Pulmonary artery endothelial cell (primary cell): ENCODE measurements around the gene ZFAND3. TPM values are rescaled to one million over a fixed set of nuclear protein-coding genes. Genes with fewer than 3 reads are reported as not detected.
"Not testable (repeated sequence)": the region's sequence is repeated elsewhere in the genome, so short reads cannot be mapped to it uniquely, and the experiment has no call there.

Experiments used
- DNase-seq: peaks from one replicate; pipeline ENCODE4 v3.0.0-alpha.2; 2011; ENCODE audit warnings: low read depth, low spot score
- total RNA-seq: library from RNA; depleted of rRNA; stranded (reverse); fragments of >200 nt; gene quantifications from 2 replicates; pipeline ENCODE4 v1.2.3, GENCODE V29; 2014

ZFAND3 gene
- total RNA-seq, 1 donor from 2014 or later = 23.5 TPM

GRCh38 chr6:38043259-38043753, 223.8 kb downstream of the ZFAND3 start:
- no peak for DNase-seq

- DNase-seq = no peak
Observed at GRCh38 chr6:38045701-38046305, 226.3 kb downstream of the ZFAND3 start.

GRCh38 chr6:38047562-38047961, 228.0 kb downstream of the ZFAND3 start:
- no peak for DNase-seq

GRCh38 chr6:38049861-38050397, 230.4 kb downstream of the ZFAND3 start:
- DNase-seq = not testable (repeated sequence)

- DNase-seq = no peak
Observed at GRCh38 chr6:38051819-38052434, 232.4 kb downstream of the ZFAND3 start.

- DNase-seq = no peak
Observed at GRCh38 chr6:38054527-38055202, 235.1 kb downstream of the ZFAND3 start.

GRCh38 chr6:38055203-38055589, 235.7 kb downstream of the ZFAND3 start:
- no peak for DNase-seq

- DNase-seq = no peak
Observed at GRCh38 chr6:38056361-38056760, 236.8 kb downstream of the ZFAND3 start.

GRCh38 chr6:38057994-38058393, 238.5 kb downstream of the ZFAND3 start:
- no peak for DNase-seq

GRCh38 chr6:38062066-38062465, 242.5 kb downstream of the ZFAND3 start:
- DNase-seq = no peak

- no peak for DNase-seq
Observed at GRCh38 chr6:38063973-38064372, 244.4 kb downstream of the ZFAND3 start.

- no peak for DNase-seq
Observed at GRCh38 chr6:38064431-38064830, 244.9 kb downstream of the ZFAND3 start.

GRCh38 chr6:38065734-38066305, 246.3 kb downstream of the ZFAND3 start:
- DNase-seq = no peak

GRCh38 chr6:38067263-38067980, 247.9 kb downstream of the ZFAND3 start:
- DNase-seq = no peak

GRCh38 chr6:38068854-38069590, 249.5 kb downstream of the ZFAND3 start:
- DNase-seq = no peak

GRCh38 chr6:38077488-38078030, 258.0 kb downstream of the ZFAND3 start:
- DNase-seq = no peak

GRCh38 chr6:38078671-38079070, 259.1 kb downstream of the ZFAND3 start:
- DNase-seq = no peak

- no peak for DNase-seq
Observed at GRCh38 chr6:38079107-38079506, 259.6 kb downstream of the ZFAND3 start.

GRCh38 chr6:38079537-38079936, 260.0 kb downstream of the ZFAND3 start:
- no peak for DNase-seq

GRCh38 chr6:38080360-38080759, 260.8 kb downstream of the ZFAND3 start:
- no peak for DNase-seq
